Ascending aorta (tissue), 2 donors: ENCODE measurements around the gene PHLPP1. TPM values are rescaled to one million over a fixed set of nuclear protein-coding genes. Genes with fewer than 3 reads are reported as not detected.
A peak's percentile ranks its signal among the peaks of the same experiment; 100 is the strongest.

Experiments
- DNase-seq, 2 donors: peaks; one replicate each; pipeline ENCODE4 v3.0.0-alpha.2; 2019; ENCODE audit warnings: low spot score in 2 of 2
- H3K27ac ChIP-seq, 2 donors: fragments of 200-600 bp; sonication (generic); one replicate each; pipeline ENCODE4 v1.5.1; 2016 to 2017; ENCODE audit warnings: mild to moderate bottlenecking in 1 of 2
- H3K27me3 ChIP-seq: fragments of 200-600 bp; sonication (generic); one replicate; pipeline ENCODE4 v1.5.1; 2017
- H3K36me3 ChIP-seq, 2 donors: fragments of 200-600 bp; sonication (generic); one replicate each; pipeline ENCODE4 v1.5.1; 2016
- H3K4me1 ChIP-seq, 2 donors: fragments of 200-600 bp; sonication (generic); one replicate each; pipeline ENCODE4 v1.5.1; 2016 to 2017; ENCODE audit warnings: mild to moderate bottlenecking in 1 of 2
- H3K4me3 ChIP-seq, 2 donors: fragments of 200-600 bp; sonication (generic); one replicate each; pipeline ENCODE4 v1.5.1; 2016 to 2017; ENCODE audit warnings: mild to moderate bottlenecking in 1 of 2
- H3K9me3 ChIP-seq, 2 donors: fragments of 200-600 bp; sonication (generic); one replicate each; pipeline ENCODE4 v1.5.1; 2016
- intact Hi-C: fragments of 100-400 bp; cut with DNase I; formaldehyde crosslinking; loops from one replicate; pipeline ENCODE4 v1.15.1; 2023
- total RNA-seq: library from RNA; depleted of rRNA; stranded (reverse); fragments of >200 nt; gene quantifications from one replicate; pipeline ENCODE4 v1.1.0, GENCODE V29; 2016
- TF ChIP-seq, protein P1 (sequence below), 3 experiments: fragments of 200-600 bp in 2 of 3; fragments of 450-650 bp in 1 of 3; sonication (generic) in 2 of 3; IDR thresholded peaks; one replicate each; pipeline ENCODE4 v1.5.1; 2016 to 2019; ENCODE audit warnings: antibody characterized with exemption in 3 of 3, mild to moderate bottlenecking in 1 of 3, moderate library complexity in 1 of 3

The PHLPP1 gene
- total RNA-seq, 1 donor from 2014 or later, result 9.8 TPM

DNA sequence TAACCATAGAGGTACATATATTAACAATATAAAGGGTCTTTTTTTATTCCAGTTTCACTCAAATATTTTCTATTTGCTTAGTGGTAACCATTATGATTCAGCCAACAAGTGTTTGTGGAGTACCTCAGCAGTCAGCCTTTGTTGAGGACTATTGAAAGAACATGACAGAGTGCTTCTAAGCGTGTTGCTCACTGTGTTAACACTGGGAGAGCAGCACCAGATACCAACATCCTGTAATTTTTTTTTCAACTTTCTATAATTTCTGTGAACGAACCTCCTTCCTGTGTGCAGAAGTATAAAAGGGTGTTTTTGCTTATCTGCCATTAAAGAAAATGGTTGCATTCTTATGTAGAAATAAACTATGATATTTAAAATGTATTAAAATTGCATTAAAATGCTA, 239.0 kb downstream of the PHLPP1 start:
- intact Hi-C loops, result no loop called here
- H3K27ac ChIP-seq, result no peak overlapping the region
- no peaks in the 10 kb centered on the region for H3K36me3 ChIP-seq
- H3K27me3 ChIP-seq, result no peaks in the 10 kb centered on the region
- H3K4me1 ChIP-seq, result no peaks in the 10 kb centered on the region
- no peaks in the 10 kb centered on the region for H3K9me3 ChIP-seq
- TF ChIP-seq, protein P1, sequence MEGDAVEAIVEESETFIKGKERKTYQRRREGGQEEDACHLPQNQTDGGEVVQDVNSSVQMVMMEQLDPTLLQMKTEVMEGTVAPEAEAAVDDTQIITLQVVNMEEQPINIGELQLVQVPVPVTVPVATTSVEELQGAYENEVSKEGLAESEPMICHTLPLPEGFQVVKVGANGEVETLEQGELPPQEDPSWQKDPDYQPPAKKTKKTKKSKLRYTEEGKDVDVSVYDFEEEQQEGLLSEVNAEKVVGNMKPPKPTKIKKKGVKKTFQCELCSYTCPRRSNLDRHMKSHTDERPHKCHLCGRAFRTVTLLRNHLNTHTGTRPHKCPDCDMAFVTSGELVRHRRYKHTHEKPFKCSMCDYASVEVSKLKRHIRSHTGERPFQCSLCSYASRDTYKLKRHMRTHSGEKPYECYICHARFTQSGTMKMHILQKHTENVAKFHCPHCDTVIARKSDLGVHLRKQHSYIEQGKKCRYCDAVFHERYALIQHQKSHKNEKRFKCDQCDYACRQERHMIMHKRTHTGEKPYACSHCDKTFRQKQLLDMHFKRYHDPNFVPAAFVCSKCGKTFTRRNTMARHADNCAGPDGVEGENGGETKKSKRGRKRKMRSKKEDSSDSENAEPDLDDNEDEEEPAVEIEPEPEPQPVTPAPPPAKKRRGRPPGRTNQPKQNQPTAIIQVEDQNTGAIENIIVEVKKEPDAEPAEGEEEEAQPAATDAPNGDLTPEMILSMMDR (IDR thresholded peaks at IDR 0.05), result no peak
- DNase-seq, result no peak
- H3K4me3 ChIP-seq, result no peak overlapping the region

GRCh38 chr18:62957885-62958472, 242.6 kb downstream of the PHLPP1 start:
- Histone ChIP-seq H3K9me3 (no peaks in the 10 kb centered on the region), H3K27ac (no peak overlapping the region), H3K4me1 (no peaks in the 10 kb centered on the region), H3K4me3 (no peak overlapping the region), H3K36me3 (no peaks in the 10 kb centered on the region), H3K27me3 (no peaks in the 10 kb centered on the region)
- TF ChIP-seq, protein P1 (IDR thresholded peaks at IDR 0.05), result peak; percentile 16 to 44 (median 26)
- intact Hi-C loops, result loop anchor here (1.0 kb wide), 1 partner anchor 244 kb away; no protein-coding TSS in a partner anchor
- DNase-seq, result no peak

- intact Hi-C loops, result no loop called here
- H3K4me3 ChIP-seq, result no peak overlapping the region
- no peak for DNase-seq
- no peaks in the 10 kb centered on the region for H3K4me1 ChIP-seq
- TF ChIP-seq, protein P1 (IDR thresholded peaks at IDR 0.05), result no peak
- H3K27me3 ChIP-seq, result no peaks in the 10 kb centered on the region
- no peaks in the 10 kb centered on the region for H3K9me3 ChIP-seq
- H3K27ac ChIP-seq, result no peak overlapping the region
- H3K36me3 ChIP-seq, result peaks cover 6 to 10% of the 10 kb centered on the region in 2 donors
Observed at GRCh38 chr18:62959481-62959880, 244.1 kb downstream of the PHLPP1 start.

- no peak for DNase-seq
Observed at GRCh38 chr18:62963507-62963906, 248.2 kb downstream of the PHLPP1 start.

GRCh38 chr18:62964432-62964831, 249.1 kb downstream of the PHLPP1 start:
- TF ChIP-seq, protein P1 (IDR thresholded peaks at IDR 0.05), result no peak
- H3K36me3 ChIP-seq, result peaks cover 6 to 10% of the 10 kb centered on the region in 2 donors
- H3K4me1 ChIP-seq, result no peaks in the 10 kb centered on the region
- DNase-seq, result no peak
- no peaks in the 10 kb centered on the region for H3K27me3 ChIP-seq
- H3K27ac ChIP-seq, result no peak overlapping the region
- no peaks in the 10 kb centered on the region for H3K9me3 ChIP-seq
- H3K4me3 ChIP-seq, result no peak overlapping the region
- intact Hi-C loops, result no loop called here

More at GRCh38 chr18:62963507-62963906, 248.2 kb downstream of the PHLPP1 start:
- Histone ChIP-seq H3K4me1 (no peaks in the 10 kb centered on the region), H3K9me3 (no peaks in the 10 kb centered on the region), H3K36me3 (peaks cover 6 to 10% of the 10 kb centered on the region in 2 donors), H3K27ac (no peak overlapping the region), H3K27me3 (no peaks in the 10 kb centered on the region), H3K4me3 (no peak overlapping the region)
- intact Hi-C loops, result no loop called here
- TF ChIP-seq, protein P1 (IDR thresholded peaks at IDR 0.05), result no peak
